Thoracic aorta (tissue), 2 donors: ENCODE data around the gene CLDN18. TPM values are rescaled to one million over a fixed set of nuclear protein-coding genes. Genes with fewer than 3 reads are reported as not detected.
A peak's percentile ranks its signal among the peaks of the same experiment; 100 is the strongest.

Source experiments
- ATAC-seq: fragments of 150-250 bp; one replicate; pipeline ENCODE4 v1.8.0; 2017; ENCODE audit warnings: low read depth; ENCODE audit not compliant: insufficient number of reproducible peaks, low FRiP score
- DNase-seq: peaks from one replicate; pipeline ENCODE4 v3.0.0-alpha.2; 2020; ENCODE audit warnings: low spot score
- H3K27ac ChIP-seq, 2 donors: fragments of 200-600 bp; sonication (generic); 1 replicate in 1 of 2; 2 replicates in 1 of 2; pipeline ENCODE4 v1.5.1; 2016; ENCODE audit warnings: mild to moderate bottlenecking in 2 of 2, moderate library complexity in 2 of 2
- H3K27me3 ChIP-seq: fragments of 200-600 bp; sonication (generic); replicated peaks from 2 replicates; pipeline ENCODE4 v1.6.0; 2016; ENCODE audit warnings: mild to moderate bottlenecking; ENCODE audit not compliant: insufficient read depth
- H3K36me3 ChIP-seq: fragments of 200-600 bp; sonication (generic); one replicate; pipeline ENCODE4 v1.5.1; 2016
- H3K4me1 ChIP-seq, 2 donors: fragments of 200-600 bp; sonication (generic); 1 replicate in 1 of 2; 2 replicates in 1 of 2; pipeline versions ENCODE4 v1.5.1 to v1.6.0; 2016; ENCODE audit warnings: low read depth in 2 of 2, mild to moderate bottlenecking in 1 of 2; ENCODE audit not compliant: control insufficient read depth in 1 of 2
- H3K4me3 ChIP-seq: fragments of 200-600 bp; sonication (generic); 2 replicates; pipeline ENCODE4 v1.5.1; 2016; ENCODE audit warnings: mild to moderate bottlenecking
- H3K9me3 ChIP-seq: fragments of 200-600 bp; sonication (generic); 2 replicates; pipeline ENCODE4 v1.5.1; 2016
- total RNA-seq, 2 donors: library from RNA; depleted of rRNA; stranded (reverse); fragments of >200 nt; gene quantifications; one replicate each; pipeline versions ENCODE4 v1.1.0 to v1.2.3, GENCODE V29; 2016
- TF ChIP-seq, protein P1 (sequence below): fragments of 200-600 bp; sonication (generic); IDR thresholded peaks from one replicate; pipeline ENCODE4 v1.5.1; 2019; ENCODE audit warnings: antibody characterized with exemption

Gene CLDN18
- total RNA-seq, 2 donors from 2014 or later: 7.3 TPM; not detected in 1

DNA sequence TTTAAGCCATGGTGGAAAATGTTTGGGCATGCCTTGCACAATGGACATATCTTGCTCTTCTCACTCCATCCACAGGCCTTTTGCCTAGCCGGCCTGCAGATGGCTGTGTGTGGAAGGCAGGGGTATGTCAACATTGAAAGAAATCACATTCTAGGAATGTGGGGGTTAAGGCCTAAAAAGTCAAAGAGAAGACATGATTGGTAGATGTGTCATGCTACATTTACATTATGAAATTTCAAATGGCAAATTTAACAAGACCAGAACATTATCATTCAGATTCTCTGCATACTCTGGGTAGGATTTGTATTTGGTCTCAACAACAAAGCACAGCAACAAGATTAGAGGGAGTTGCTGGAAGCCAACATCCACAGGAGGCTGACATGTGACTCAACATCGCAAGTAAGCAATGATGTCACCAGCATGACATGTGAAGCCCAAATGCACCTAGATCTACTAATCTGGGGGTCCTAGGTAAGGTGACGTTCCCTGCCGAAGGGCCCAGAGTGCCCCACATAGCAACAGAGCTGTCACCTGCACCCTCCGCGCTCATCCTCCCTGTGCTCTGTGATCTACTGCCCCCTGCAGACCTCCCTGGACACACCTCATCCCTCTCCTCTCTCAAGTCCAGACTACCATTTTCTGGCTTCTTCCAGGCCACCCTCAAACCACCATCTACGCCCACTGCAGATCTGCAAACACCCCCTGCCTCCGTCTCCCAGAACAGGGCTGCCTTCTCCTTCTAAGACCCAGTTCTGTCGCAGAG lies 39.4 kb downstream of the CLDN18 start:
- ATAC-seq: no peak
- no peaks in the 10 kb centered on the region for H3K4me1 ChIP-seq
- no peak for DNase-seq
- H3K27ac ChIP-seq: no peak overlapping the region
- H3K9me3 ChIP-seq: no peaks in the 10 kb centered on the region
- TF ChIP-seq, protein P1, sequence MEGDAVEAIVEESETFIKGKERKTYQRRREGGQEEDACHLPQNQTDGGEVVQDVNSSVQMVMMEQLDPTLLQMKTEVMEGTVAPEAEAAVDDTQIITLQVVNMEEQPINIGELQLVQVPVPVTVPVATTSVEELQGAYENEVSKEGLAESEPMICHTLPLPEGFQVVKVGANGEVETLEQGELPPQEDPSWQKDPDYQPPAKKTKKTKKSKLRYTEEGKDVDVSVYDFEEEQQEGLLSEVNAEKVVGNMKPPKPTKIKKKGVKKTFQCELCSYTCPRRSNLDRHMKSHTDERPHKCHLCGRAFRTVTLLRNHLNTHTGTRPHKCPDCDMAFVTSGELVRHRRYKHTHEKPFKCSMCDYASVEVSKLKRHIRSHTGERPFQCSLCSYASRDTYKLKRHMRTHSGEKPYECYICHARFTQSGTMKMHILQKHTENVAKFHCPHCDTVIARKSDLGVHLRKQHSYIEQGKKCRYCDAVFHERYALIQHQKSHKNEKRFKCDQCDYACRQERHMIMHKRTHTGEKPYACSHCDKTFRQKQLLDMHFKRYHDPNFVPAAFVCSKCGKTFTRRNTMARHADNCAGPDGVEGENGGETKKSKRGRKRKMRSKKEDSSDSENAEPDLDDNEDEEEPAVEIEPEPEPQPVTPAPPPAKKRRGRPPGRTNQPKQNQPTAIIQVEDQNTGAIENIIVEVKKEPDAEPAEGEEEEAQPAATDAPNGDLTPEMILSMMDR: no peak
- H3K27me3 ChIP-seq: no peaks in the 10 kb centered on the region
- H3K36me3 ChIP-seq: peaks cover 7% of the 10 kb centered on the region
- no peak overlapping the region for H3K4me3 ChIP-seq

DNA sequence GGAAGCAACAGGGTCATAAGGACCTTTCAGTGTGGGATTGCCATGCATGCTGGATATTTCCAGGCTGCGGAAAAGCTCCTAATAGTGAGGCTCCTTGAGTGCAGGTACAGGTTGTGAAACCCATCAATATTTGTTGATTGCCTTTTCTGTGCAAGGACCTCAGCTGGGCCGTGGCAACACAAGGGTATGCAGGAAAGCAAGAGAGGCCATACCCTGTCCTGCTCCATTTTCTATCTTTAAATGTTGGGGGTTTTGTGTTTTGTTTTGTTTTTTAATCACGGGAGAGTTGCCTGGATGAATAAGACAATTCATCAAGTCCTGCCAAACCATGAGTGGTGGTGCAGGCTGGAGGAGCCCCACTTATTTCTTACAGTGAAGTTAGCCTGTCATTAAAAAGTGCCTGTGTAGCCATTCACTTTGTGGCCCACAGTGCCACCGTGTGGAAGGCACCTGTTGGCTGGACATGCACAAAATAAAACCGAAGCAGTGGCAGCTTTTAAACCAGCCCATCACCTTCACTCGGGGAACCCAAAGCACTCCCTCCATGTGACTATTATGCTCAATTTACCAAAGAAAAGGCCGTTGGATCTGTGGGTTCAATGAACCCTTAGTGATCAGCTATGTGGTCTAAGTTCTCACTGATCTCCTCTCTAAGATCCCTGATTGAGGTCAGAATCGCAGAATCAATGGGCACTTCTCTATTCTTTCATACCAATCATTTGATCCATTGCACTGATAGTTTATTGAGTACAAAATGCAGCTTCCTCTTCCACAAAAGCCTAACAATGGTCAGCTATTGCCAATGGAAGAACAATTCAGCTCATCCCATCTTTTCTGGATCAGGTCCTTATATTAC lies 42.2 kb downstream of the CLDN18 start:
- Histone ChIP-seq H3K36me3 (peaks cover 7% of the 10 kb centered on the region), H3K27ac (no peak overlapping the region), H3K27me3 (no peaks in the 10 kb centered on the region), H3K4me1 (no peaks in the 10 kb centered on the region), H3K4me3 (no peak overlapping the region), H3K9me3 (no peaks in the 10 kb centered on the region)
- TF ChIP-seq, protein P1: peak; percentile 39
- ATAC-seq: peak; percentile 5
- no peak for DNase-seq

DNA sequence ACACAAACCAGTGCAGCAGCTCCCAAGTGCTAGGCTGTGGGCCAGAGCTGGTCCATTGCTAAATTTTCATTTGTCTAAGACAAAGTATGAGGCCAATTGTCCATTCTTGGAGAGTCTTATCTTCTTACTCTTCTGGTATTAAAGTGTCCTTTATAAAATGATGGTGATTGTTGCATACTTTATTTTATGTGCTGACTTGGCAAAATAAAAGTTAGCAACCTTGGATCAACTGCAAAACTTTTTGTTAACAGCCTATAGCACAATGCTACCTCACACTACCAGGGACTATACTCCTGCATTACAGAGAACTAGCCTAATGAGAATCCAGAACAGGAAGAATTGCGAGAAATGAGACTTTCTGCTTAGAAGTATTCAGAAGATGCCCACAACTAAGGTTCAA lies 44.1 kb downstream of the CLDN18 start:
- H3K4me3 ChIP-seq: no peak overlapping the region

DNA sequence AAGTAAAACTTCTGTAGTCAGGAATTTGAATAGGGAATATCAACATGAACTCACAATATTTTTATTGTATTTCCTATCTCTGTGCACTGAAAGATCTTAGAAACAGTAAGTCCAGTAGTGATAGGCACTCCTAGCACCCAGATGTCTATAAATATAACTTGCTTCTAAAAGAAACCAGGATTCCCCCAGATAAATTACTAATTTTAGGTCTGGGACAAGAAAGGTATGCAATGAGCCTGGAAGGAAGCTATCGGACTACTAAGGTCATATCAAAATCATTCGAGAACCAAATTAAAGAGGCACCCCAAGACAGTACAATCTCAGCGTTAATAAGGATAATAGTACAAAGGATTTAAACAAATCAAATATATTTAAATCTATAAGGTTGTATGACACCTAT lies 47.4 kb downstream of the CLDN18 start:
- H3K27me3 ChIP-seq: no peaks in the 10 kb centered on the region
- peaks cover 6% of the 10 kb centered on the region for H3K36me3 ChIP-seq
- H3K27ac ChIP-seq: no peak overlapping the region
- H3K9me3 ChIP-seq: no peaks in the 10 kb centered on the region
- DNase-seq (no peak), ATAC-seq (no peak)
- TF ChIP-seq, protein P1: no peak
- no peak overlapping the region for H3K4me3 ChIP-seq
- H3K4me1 ChIP-seq: peaks cover 5 to 15% of the 10 kb centered on the region in 2 donors

More for the DNA sequence above, 44.1 kb downstream of the CLDN18 start:
- Histone ChIP-seq H3K27me3 (no peaks in the 10 kb centered on the region), H3K36me3 (peaks cover 5% of the 10 kb centered on the region), H3K9me3 (no peaks in the 10 kb centered on the region), H3K4me1 (peaks cover 0 to 3% of the 10 kb centered on the region in 2 donors), H3K27ac (no peak overlapping the region)
- TF ChIP-seq, protein P1: no peak
- no peak for DNase-seq
- ATAC-seq: no peak

DNA sequence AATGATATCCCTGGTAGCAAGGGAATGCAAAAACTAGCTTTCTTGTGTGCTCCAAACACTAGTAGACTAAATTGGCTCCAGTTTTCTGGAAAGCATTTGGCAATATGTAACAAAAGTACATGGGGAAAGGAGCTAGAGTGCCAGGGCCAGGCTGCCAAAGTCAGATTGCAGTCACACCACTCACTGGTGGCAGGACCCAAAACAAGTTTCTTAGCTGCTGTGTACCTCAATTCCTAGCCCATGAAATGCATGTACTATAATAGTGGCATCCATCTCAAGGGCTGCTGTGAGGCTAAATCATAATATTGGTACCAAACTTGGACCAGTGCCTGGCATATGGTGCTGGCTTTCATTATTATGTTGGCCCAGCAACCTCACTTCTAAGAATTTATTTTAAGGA lies 49.3 kb downstream of the CLDN18 start:
- no peak overlapping the region for H3K4me3 ChIP-seq
- H3K27me3 ChIP-seq: no peaks in the 10 kb centered on the region
- DNase-seq (no peak), ATAC-seq (no peak)
- no peaks in the 10 kb centered on the region for H3K9me3 ChIP-seq
- H3K27ac ChIP-seq: no peak overlapping the region
- H3K4me1 ChIP-seq: peaks cover 5 to 15% of the 10 kb centered on the region in 2 donors
- TF ChIP-seq, protein P1: no peak
- H3K36me3 ChIP-seq: peaks cover 16% of the 10 kb centered on the region
